Karpas-422 (cell line): ENCODE measurements around the gene CLDN18. TPM values are rescaled to one million over a fixed set of nuclear protein-coding genes. Genes with fewer than 3 reads are reported as not detected.

Source experiments
- DNase-seq: peaks from one replicate; pipeline ENCODE4 v3.0.0-alpha.2; 2015
- H2AFZ ChIP-seq: fragments of 200-600 bp; sonication (generic); 2 replicates; pipeline ENCODE4 v1.6.1; 2014; ENCODE audit warnings: antibody characterized with exemption, low read length, mixed read lengths
- H3K27ac ChIP-seq: fragments of 200-600 bp; sonication (generic); 2 replicates; pipeline ENCODE4 v1.5.1; 2014; ENCODE audit warnings: mild to moderate bottlenecking, low read length, moderate library complexity
- H3K27me3 ChIP-seq: fragments of 200-600 bp; sonication (generic); 2 replicates; pipeline ENCODE4 v1.6.1; 2014; ENCODE audit warnings: low read length, mixed read lengths
- H3K36me3 ChIP-seq: fragments of 200-600 bp; sonication (generic); 2 replicates; pipeline ENCODE4 v1.6.1; 2014; ENCODE audit warnings: low read length, mixed read lengths; ENCODE audit not compliant: insufficient read depth
- H3K4me1 ChIP-seq: fragments of 200-600 bp; sonication (generic); 2 replicates; pipeline ENCODE4 v1.6.1; 2014; ENCODE audit warnings: mild to moderate bottlenecking, low read length, mixed read lengths
- H3K4me2 ChIP-seq: fragments of 200-600 bp; sonication (generic); 2 replicates; pipeline ENCODE4 v1.6.1; 2014; ENCODE audit warnings: low read length, low read depth, mild to moderate bottlenecking; ENCODE audit not compliant: poor library complexity, severe bottlenecking
- H3K4me3 ChIP-seq: fragments of 200-600 bp; sonication (generic); 2 replicates; pipeline ENCODE4 v1.5.1; 2014; ENCODE audit warnings: mild to moderate bottlenecking, antibody characterized with exemption, low read length, mixed read lengths
- H3K79me2 ChIP-seq: fragments of 200-600 bp; sonication (generic); 2 replicates; pipeline ENCODE4 v1.6.1; 2014; ENCODE audit warnings: mild to moderate bottlenecking, low read length, mixed read lengths
- H3K9ac ChIP-seq: fragments of 200-600 bp; sonication (generic); 2 replicates; pipeline ENCODE4 v1.6.0; 2014; ENCODE audit warnings: low read length
- H3K9me2 ChIP-seq: fragments of 200-600 bp; sonication (generic), shearing (Covaris generic); replicated peaks from 2 replicates; pipeline ENCODE4 v1.6.0; 2014; ENCODE audit warnings: mild to moderate bottlenecking, low read length, moderate library complexity; ENCODE audit not compliant: insufficient read depth
- H3K9me3 ChIP-seq: fragments of 300-700, 200-600 bp; sonication (generic); 2 replicates; pipeline ENCODE4 v1.6.1; 2014; ENCODE audit warnings: low read length, mixed read lengths
- H4K20me1 ChIP-seq: fragments of 200-600 bp; sonication (generic); 2 replicates; pipeline ENCODE4 v1.6.1; 2014; ENCODE audit warnings: mild to moderate bottlenecking, antibody characterized with exemption, low read length, low read depth; ENCODE audit not compliant: insufficient read depth
- total RNA-seq: library from RNA; depleted of rRNA; stranded (reverse); fragments of >200 nt; shearing (Covaris generic); gene quantifications from 2 replicates; pipeline ENCODE4 v1.2.3, GENCODE V29; 2014; ENCODE audit warnings: low replicate concordance

CLDN18 gene
- total RNA-seq, 1 experiment from 2014 or later: not detected

- Histone ChIP-seq H3K36me3 (no peaks in the 10 kb centered on the region), H3K27ac (no peak overlapping the region), H3K79me2 (no peaks in the 10 kb centered on the region), H3K27me3 (no peaks in the 10 kb centered on the region), H4K20me1 (no peaks in the 10 kb centered on the region), H2AFZ (no peak overlapping the region), H3K9me2 (no peaks in the 10 kb centered on the region), H3K4me3 (no peak overlapping the region), H3K4me1 (no peaks in the 10 kb centered on the region), H3K4me2 (no peak overlapping the region), H3K9ac (no peak overlapping the region), H3K9me3 (no peaks in the 10 kb centered on the region)
- no peak for DNase-seq
These were observed 21.0 kb upstream of the CLDN18 start for GRCh38 chr3:137988982-137989381.

GRCh38 chr3:137990427-137990826 lies 19.5 kb upstream of the CLDN18 start:
- Histone ChIP-seq H3K36me3 (no peaks in the 10 kb centered on the region), H3K4me2 (no peak overlapping the region), H3K9me3 (no peaks in the 10 kb centered on the region), H3K9ac (no peak overlapping the region), H3K27me3 (no peaks in the 10 kb centered on the region), H3K27ac (no peak overlapping the region), H3K9me2 (no peaks in the 10 kb centered on the region), H3K4me1 (no peaks in the 10 kb centered on the region), H3K4me3 (no peak overlapping the region), H4K20me1 (no peaks in the 10 kb centered on the region), H3K79me2 (no peaks in the 10 kb centered on the region), H2AFZ (no peak overlapping the region)
- no peak for DNase-seq

GRCh38 chr3:137992592-137992991 lies 17.4 kb upstream of the CLDN18 start:
- Histone ChIP-seq H3K9ac (no peak overlapping the region), H4K20me1 (no peaks in the 10 kb centered on the region), H3K4me2 (no peak overlapping the region), H3K79me2 (no peaks in the 10 kb centered on the region), H3K27ac (no peak overlapping the region), H3K36me3 (no peaks in the 10 kb centered on the region), H3K9me2 (no peaks in the 10 kb centered on the region), H2AFZ (no peak overlapping the region), H3K4me3 (no peak overlapping the region), H3K9me3 (no peaks in the 10 kb centered on the region), H3K4me1 (no peaks in the 10 kb centered on the region), H3K27me3 (no peaks in the 10 kb centered on the region)
- DNase-seq: no peak

- DNase-seq: no peak
- H3K79me2 ChIP-seq: no peaks in the 10 kb centered on the region
- no peak overlapping the region for H3K4me2 ChIP-seq
- H2AFZ ChIP-seq: no peak overlapping the region
- H3K4me3 ChIP-seq: no peak overlapping the region
- no peaks in the 10 kb centered on the region for H3K27me3 ChIP-seq
- no peaks in the 10 kb centered on the region for H4K20me1 ChIP-seq
- H3K9ac ChIP-seq: no peak overlapping the region
- no peaks in the 10 kb centered on the region for H3K9me3 ChIP-seq
- H3K4me1 ChIP-seq: no peaks in the 10 kb centered on the region
- no peaks in the 10 kb centered on the region for H3K36me3 ChIP-seq
- H3K9me2 ChIP-seq: no peaks in the 10 kb centered on the region
- H3K27ac ChIP-seq: no peak overlapping the region
These were observed 11.6 kb upstream of the CLDN18 start for GRCh38 chr3:137998121-137999042.

DNA sequence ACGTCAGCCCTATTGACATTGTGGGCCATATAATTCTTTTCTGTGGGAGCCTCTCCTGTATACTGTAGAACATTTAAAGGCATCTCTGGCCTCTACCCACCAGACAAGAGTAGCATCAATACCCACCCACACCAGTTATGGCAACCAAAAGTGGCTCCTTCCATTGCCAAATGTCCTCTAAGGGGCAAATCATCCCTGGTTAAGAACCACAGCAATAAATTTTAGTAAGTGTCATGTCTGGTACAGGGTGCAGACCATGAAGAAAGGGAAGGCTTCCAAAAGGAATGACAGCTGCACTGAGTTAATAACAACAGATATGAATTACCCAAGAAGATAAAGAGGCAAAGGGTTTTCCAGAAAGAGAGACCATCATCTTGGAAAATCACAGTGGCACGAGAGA lies 6.9 kb upstream of the CLDN18 start:
- Histone ChIP-seq H3K79me2 (no peaks in the 10 kb centered on the region), H3K4me2 (no peak overlapping the region), H3K9me3 (no peaks in the 10 kb centered on the region), H3K9ac (no peak overlapping the region), H3K4me3 (no peak overlapping the region), H4K20me1 (no peaks in the 10 kb centered on the region), H3K36me3 (no peaks in the 10 kb centered on the region), H3K4me1 (no peaks in the 10 kb centered on the region), H3K27me3 (no peaks in the 10 kb centered on the region), H3K27ac (no peak overlapping the region), H3K9me2 (no peaks in the 10 kb centered on the region), H2AFZ (no peak overlapping the region)
- DNase-seq: no peak

DNA sequence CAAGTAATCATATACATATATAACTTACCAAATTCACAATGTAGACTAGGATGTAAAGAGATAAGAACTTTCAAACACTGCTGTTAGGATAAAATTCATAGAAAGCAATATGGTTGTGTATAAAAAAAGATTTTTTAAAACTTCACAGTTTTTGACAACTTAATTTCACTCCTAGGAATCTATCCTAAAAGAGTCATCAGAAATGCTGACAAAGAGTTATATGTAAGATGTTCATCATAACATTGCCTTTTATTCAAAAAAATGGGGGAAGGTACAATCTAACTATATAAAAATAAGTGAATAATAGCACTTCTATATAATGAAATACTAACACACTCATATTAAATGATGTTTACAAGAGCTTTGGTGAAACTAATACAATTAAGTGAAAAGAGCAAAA lies 4.3 kb upstream of the CLDN18 start:
- H3K36me3 ChIP-seq: no peaks in the 10 kb centered on the region
- no peak overlapping the region for H3K4me2 ChIP-seq
- no peaks in the 10 kb centered on the region for H3K9me3 ChIP-seq
- no peak overlapping the region for H3K9ac ChIP-seq
- H3K27me3 ChIP-seq: no peaks in the 10 kb centered on the region
- no peaks in the 10 kb centered on the region for H3K79me2 ChIP-seq
- no peak overlapping the region for H2AFZ ChIP-seq
- no peak overlapping the region for H3K4me3 ChIP-seq
- no peaks in the 10 kb centered on the region for H3K9me2 ChIP-seq
- no peak for DNase-seq
- H3K4me1 ChIP-seq: no peaks in the 10 kb centered on the region
- H3K27ac ChIP-seq: no peak overlapping the region
- no peaks in the 10 kb centered on the region for H4K20me1 ChIP-seq

- H3K4me3 ChIP-seq: no peak overlapping the region
These were observed 2.1 kb upstream of the CLDN18 start for GRCh38 chr3:138007898-138008297.

DNA sequence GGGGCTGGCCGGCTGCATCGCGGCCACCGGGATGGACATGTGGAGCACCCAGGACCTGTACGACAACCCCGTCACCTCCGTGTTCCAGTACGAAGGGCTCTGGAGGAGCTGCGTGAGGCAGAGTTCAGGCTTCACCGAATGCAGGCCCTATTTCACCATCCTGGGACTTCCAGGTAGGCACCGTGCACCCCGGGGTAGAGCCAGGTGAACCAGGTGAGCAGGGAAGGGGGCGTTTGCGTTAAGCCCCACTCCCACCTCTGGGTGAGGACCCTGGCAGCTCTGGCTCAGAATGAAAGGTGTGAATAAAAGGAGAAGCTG lies 267 bp downstream of the CLDN18 start:
- no peaks in the 10 kb centered on the region for H3K27me3 ChIP-seq
- no peak overlapping the region for H3K4me3 ChIP-seq
- no peak overlapping the region for H3K27ac ChIP-seq
- H3K9ac ChIP-seq: no peak overlapping the region
- no peak overlapping the region for H2AFZ ChIP-seq
- H3K4me2 ChIP-seq: no peak overlapping the region
- H3K9me2 ChIP-seq: no peaks in the 10 kb centered on the region
- no peaks in the 10 kb centered on the region for H3K36me3 ChIP-seq
- no peaks in the 10 kb centered on the region for H3K79me2 ChIP-seq
- DNase-seq: no peak
- H3K9me3 ChIP-seq: no peaks in the 10 kb centered on the region
- no peaks in the 10 kb centered on the region for H3K4me1 ChIP-seq
- H4K20me1 ChIP-seq: no peaks in the 10 kb centered on the region

More at GRCh38 chr3:138007898-138008297, 2.1 kb upstream of the CLDN18 start:
- Histone ChIP-seq H3K9me2 (no peaks in the 10 kb centered on the region), H3K4me2 (no peak overlapping the region), H3K79me2 (no peaks in the 10 kb centered on the region), H3K27ac (no peak overlapping the region), H4K20me1 (no peaks in the 10 kb centered on the region), H3K9me3 (no peaks in the 10 kb centered on the region), H3K27me3 (no peaks in the 10 kb centered on the region), H3K4me1 (no peaks in the 10 kb centered on the region), H3K36me3 (no peaks in the 10 kb centered on the region), H2AFZ (no peak overlapping the region), H3K9ac (no peak overlapping the region)
- no peak for DNase-seq
